Transverse colon (tissue), 4 donors: Measurements from ENCODE around the gene COMMD3. TPM values are rescaled to one million over a fixed set of nuclear protein-coding genes. Genes with fewer than 3 reads are reported as not detected.
A peak's percentile ranks its signal among the peaks of the same experiment; 100 is the strongest.

ENCODE experiments used
- DNase-seq: peaks from one replicate; pipeline ENCODE4 v3.0.0-alpha.2; 2019
- H3K27ac ChIP-seq, 4 donors: fragments of 200-600 bp; sonication (generic); 2 replicates each; pipeline ENCODE4 v1.5.1; 2016 to 2018; ENCODE audit warnings: inconsistent platforms in 4 of 4
- H3K27me3 ChIP-seq: fragments of 200-600 bp; sonication (generic); 2 replicates; pipeline ENCODE4 v1.5.1; 2017; ENCODE audit warnings: inconsistent platforms
- H3K36me3 ChIP-seq, 4 donors: fragments of 200-600 bp; sonication (generic); 2 replicates each; pipeline ENCODE4 v1.5.1; 2017 to 2019; ENCODE audit warnings: inconsistent platforms in 4 of 4
- H3K4me1 ChIP-seq, 4 donors: fragments of 200-600 bp; sonication (generic); 2 replicates each; pipeline ENCODE4 v1.5.1; 2017 to 2020; ENCODE audit warnings: inconsistent platforms in 4 of 4
- H3K4me3 ChIP-seq, 4 donors: fragments of 200-600 bp; sonication (generic); 1 replicate in 1 of 4; 2 replicates in 3 of 4; pipeline versions ENCODE4 v1.5.1 to v1.6.1; 2017 to 2019; ENCODE audit warnings: inconsistent platforms in 4 of 4
- H3K9me3 ChIP-seq, 2 donors: fragments of 200-600 bp; sonication (generic); 2 replicates each; pipeline ENCODE4 v1.5.1; 2017 to 2019; ENCODE audit warnings: inconsistent platforms in 2 of 2
- EP300 ChIP-seq: sonication (generic); formaldehyde crosslinking; IDR thresholded peaks from one replicate; pipeline ENCODE4 v1.6.1; 2017; ENCODE audit warnings: antibody characterized with exemption, low read depth
- POLR2A ChIP-seq: fragments of 450-650 bp; IDR thresholded peaks from one replicate; pipeline ENCODE4 v1.6.1; 2016; ENCODE audit warnings: antibody characterized with exemption, mild to moderate bottlenecking, moderate library complexity
- POLR2AphosphoS5 ChIP-seq, 3 donors: sonication (generic); formaldehyde crosslinking; IDR thresholded peaks; one replicate each; pipeline ENCODE4 v1.6.1; 2016; ENCODE audit warnings: antibody characterized with exemption in 3 of 3
- whole genome bisulfite sequencing, 2 donors: methylation state at CpG; one replicate each; pipeline ENCODE4 v1.1.5; 2018; ENCODE audit warnings: low coverage in 1 of 2; 5-methylcytosine and 5-hydroxymethylcytosine counted together
- in situ Hi-C, 4 donors: fragments of 200-750 bp; cut with MboI; loops; one replicate each; pipeline versions ENCODE4 v1.15.0 to v1.15.1; 2017; ENCODE audit warnings: low sequenced_read_pairs in 3 of 4, low pct_ligation_motif_present in 1 of 4, low pct_unique_long_range_greater_than_20kb in 1 of 4
- intact Hi-C: fragments of 100-400 bp; cut with DNase I; formaldehyde crosslinking; loops from one replicate; pipeline ENCODE4 v1.15.1; 2023; ENCODE audit warnings: low total_unique reads
- total RNA-seq, 4 donors: library from RNA; depleted of rRNA; stranded (reverse); fragments of >200 nt; gene quantifications; one replicate each; pipeline ENCODE4 v1.1.0, GENCODE V29; 2016
- TF ChIP-seq, protein P1 (sequence below), 5 experiments: fragments of 200-600 bp in 3 of 5; fragments of 450-650 bp in 2 of 5; sonication (generic) in 3 of 5; IDR thresholded peaks; 1 replicate in 2 of 5; 2 replicates in 3 of 5; pipeline ENCODE4 v1.5.1; 2016 to 2017; ENCODE audit warnings: antibody characterized with exemption in 5 of 5, inconsistent platforms in 3 of 5, mild to moderate bottlenecking in 2 of 5, moderate library complexity in 1 of 5

The COMMD3 gene
- total RNA-seq, 4 donors from 2014 or later = 3.0 to 35.1 (median 18.3) TPM

DNA sequence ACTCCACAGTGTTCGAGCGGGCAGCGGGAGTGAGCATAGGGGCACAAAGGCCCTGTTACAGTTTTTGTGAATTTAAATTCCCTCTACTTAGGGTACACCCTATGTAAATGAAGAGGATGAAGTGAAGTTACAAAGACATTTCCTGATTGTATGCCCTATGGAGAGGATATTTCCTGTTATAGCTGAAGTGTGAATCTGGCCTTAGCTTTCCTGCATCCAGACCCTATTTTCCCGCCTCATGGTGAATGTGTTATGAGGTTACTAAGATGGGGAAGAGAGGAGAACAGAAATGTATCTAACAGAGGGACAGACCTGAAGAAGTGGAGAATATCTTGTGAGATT is 37.8 kb upstream of the COMMD3 start:
- no peaks in the 10 kb centered on the region for H3K9me3 ChIP-seq
- no peaks in the 10 kb centered on the region for H3K27me3 ChIP-seq
- intact Hi-C loops = loop anchor here (5.0 kb wide), 1 partner anchor 96 kb away; no protein-coding TSS in a partner anchor
- H3K27ac ChIP-seq = peak overlapping the region in 1 of 4 donors; percentile 10
- WGBS, 2 donors = 88 to 91% methylated on average over 4 of the region's 4 CpGs
- DNase-seq = no peak
- H3K36me3 ChIP-seq = no peaks in the 10 kb centered on the region
- in situ Hi-C loops = no loop called here
- H3K4me3 ChIP-seq = peak overlapping the region in 2 of 4 donors; percentile 15 to 18
- TF ChIP-seq, protein P1, sequence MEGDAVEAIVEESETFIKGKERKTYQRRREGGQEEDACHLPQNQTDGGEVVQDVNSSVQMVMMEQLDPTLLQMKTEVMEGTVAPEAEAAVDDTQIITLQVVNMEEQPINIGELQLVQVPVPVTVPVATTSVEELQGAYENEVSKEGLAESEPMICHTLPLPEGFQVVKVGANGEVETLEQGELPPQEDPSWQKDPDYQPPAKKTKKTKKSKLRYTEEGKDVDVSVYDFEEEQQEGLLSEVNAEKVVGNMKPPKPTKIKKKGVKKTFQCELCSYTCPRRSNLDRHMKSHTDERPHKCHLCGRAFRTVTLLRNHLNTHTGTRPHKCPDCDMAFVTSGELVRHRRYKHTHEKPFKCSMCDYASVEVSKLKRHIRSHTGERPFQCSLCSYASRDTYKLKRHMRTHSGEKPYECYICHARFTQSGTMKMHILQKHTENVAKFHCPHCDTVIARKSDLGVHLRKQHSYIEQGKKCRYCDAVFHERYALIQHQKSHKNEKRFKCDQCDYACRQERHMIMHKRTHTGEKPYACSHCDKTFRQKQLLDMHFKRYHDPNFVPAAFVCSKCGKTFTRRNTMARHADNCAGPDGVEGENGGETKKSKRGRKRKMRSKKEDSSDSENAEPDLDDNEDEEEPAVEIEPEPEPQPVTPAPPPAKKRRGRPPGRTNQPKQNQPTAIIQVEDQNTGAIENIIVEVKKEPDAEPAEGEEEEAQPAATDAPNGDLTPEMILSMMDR (IDR thresholded peaks at IDR 0.05) = no peak
- no peak for TF ChIP-seq POLR2AphosphoS5 (IDR thresholded peaks at IDR 0.05)
- TF ChIP-seq EP300 = no peak
- no peak for TF ChIP-seq POLR2A
- H3K4me1 ChIP-seq = no peaks in the 10 kb centered on the region

DNA sequence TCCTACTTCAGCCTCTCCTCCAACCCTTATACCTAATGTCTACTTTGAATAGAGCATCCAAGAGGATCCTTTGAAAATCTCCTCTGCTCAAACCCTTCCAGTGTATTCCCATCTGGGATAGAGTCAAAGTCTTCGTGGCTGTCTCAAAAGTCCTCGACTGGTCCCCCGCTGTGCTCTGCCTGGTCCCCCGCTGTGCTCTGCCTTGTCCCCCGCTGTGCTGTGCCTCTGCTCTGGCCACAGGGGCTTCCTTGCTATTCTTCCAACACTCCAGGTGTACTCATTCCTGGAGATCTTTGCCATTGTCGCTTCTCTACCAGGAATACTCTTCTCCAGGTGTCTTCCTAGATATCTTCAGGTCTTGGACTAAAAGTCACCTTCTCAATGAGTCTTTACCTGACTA is 36.1 kb upstream of the COMMD3 start:
- no peak for DNase-seq
- intact Hi-C loops = no loop called here
- Histone ChIP-seq H3K4me1 (no peaks in the 10 kb centered on the region), H3K27me3 (no peaks in the 10 kb centered on the region), H3K36me3 (no peaks in the 10 kb centered on the region), H3K27ac (no peak overlapping the region), H3K4me3 (no peak overlapping the region), H3K9me3 (no peaks in the 10 kb centered on the region)
- TF ChIP-seq POLR2A (no peak), EP300 (no peak), POLR2AphosphoS5 (IDR thresholded peaks at IDR 0.05) (no peak)
- TF ChIP-seq, protein P1 (IDR thresholded peaks at IDR 0.05) = no peak
- in situ Hi-C loops = no loop called here
- WGBS, 2 donors = 60 to 66% methylated on average over 1 to 6 of the region's 6 CpGs

DNA sequence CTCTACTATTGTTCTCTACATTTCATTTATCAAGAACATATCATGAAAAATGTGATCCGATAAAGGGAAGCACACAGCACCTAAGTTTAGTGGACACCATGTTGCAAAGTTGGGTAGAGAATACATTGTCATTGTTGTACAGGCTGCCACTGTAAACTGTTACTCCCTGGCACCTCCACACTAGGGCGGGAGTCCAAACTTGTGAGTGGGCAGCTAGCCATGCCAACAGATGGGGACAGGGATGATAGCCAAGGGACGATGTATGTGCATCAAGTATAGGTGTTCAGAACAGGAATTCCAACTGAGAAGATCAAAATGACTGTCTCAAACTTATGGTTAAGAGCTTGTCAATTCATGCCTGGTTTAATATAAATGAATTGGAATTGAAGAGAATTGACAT is 31.1 kb upstream of the COMMD3 start:
- Histone ChIP-seq H3K36me3 (no peaks in the 10 kb centered on the region), H3K4me1 (no peaks in the 10 kb centered on the region), H3K4me3 (no peak overlapping the region), H3K27me3 (no peaks in the 10 kb centered on the region), H3K27ac (no peak overlapping the region), H3K9me3 (no peaks in the 10 kb centered on the region)
- 71 to 87% methylated on average over 3 of the region's 3 CpGs for WGBS, 2 donors
- TF ChIP-seq EP300 = no peak
- no peak for TF ChIP-seq POLR2A
- TF ChIP-seq POLR2AphosphoS5 (IDR thresholded peaks at IDR 0.05) = no peak
- TF ChIP-seq, protein P1 (IDR thresholded peaks at IDR 0.05) = no peak
- DNase-seq = no peak
- in situ Hi-C loops = no loop called here
- intact Hi-C loops = no loop called here

DNA sequence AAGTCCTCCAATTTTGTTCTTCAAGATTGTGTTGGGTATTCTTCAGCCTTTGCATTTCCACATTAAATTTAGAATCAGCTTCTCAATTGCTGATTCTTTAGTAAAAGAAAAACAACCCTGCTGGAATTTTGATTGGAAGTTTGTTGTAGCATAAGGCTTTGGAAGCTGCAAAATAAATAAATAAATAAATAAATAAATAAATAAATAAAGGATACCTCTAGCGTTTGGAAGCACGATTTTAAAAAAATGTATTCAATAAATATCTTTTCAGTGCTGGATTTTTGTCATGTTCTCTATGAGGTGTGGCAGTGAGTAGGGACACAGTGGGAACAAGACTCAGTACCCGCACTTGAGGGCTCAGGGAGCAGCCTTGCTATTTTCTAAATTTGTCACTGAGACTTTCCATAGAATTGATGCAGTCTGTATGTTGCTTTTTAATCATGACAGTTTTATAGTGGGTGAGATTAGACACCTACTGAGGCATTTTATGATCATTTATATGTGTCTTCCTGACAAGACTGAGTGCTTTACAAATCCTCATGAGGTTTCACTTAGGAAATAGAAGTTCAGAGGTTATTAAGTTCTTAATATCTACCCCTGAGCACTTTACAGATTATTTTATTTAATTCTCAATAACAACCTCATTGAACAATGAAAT is 22.3 kb upstream of the COMMD3 start:
- WGBS, 2 donors = 95 to 96% methylated on average over 2 to 3 of the region's 3 CpGs
- in situ Hi-C loops = no loop called here
- H3K4me3 ChIP-seq = no peak overlapping the region
- no peaks in the 10 kb centered on the region for H3K9me3 ChIP-seq
- no peak overlapping the region for H3K27ac ChIP-seq
- no peaks in the 10 kb centered on the region for H3K4me1 ChIP-seq
- intact Hi-C loops = no loop called here
- no peaks in the 10 kb centered on the region for H3K36me3 ChIP-seq
- H3K27me3 ChIP-seq = no peaks in the 10 kb centered on the region
- TF ChIP-seq, protein P1 (IDR thresholded peaks at IDR 0.05) = no peak
- TF ChIP-seq POLR2AphosphoS5 (IDR thresholded peaks at IDR 0.05) (no peak), POLR2A (no peak), EP300 (no peak)
- no peak for DNase-seq
